Measurements from ENCODE around the gene CX3CL1. TPM values are rescaled to one million over a fixed set of nuclear protein-coding genes. Genes with fewer than 3 reads are reported as not detected.

CX3CL1 gene
- polyA plus RNA-seq, 1 experiment = 0.02 TPM

GRCh38 chr16:57401943-57402640, 29.8 kb downstream of the CX3CL1 start:
- Histone ChIP-seq H3K36me3 (ENCODE audit: control insufficient read depth, insufficient read depth, low read length) (no peaks in the 10 kb centered on the region), H3K27me3 (ENCODE audit: control insufficient read depth, insufficient read depth, low read length) (peaks cover 10% of the 10 kb centered on the region), H3K4me3 (ENCODE audit: low read depth, low read length) (no peak overlapping the region)
- CTCF ChIA-PET = interaction anchor here (1.3 to 2.7 kb wide), 2 partner anchors 16 to 102 kb away, joined by 4 to 7 read pairs; no protein-coding TSS in a partner anchor
- POLR2A ChIA-PET = interaction anchor here (0.6 kb wide), 1 partner anchor 39 kb away, joined by 3 read pairs; no protein-coding TSS in a partner anchor
- TF ChIP-seq, protein P1, sequence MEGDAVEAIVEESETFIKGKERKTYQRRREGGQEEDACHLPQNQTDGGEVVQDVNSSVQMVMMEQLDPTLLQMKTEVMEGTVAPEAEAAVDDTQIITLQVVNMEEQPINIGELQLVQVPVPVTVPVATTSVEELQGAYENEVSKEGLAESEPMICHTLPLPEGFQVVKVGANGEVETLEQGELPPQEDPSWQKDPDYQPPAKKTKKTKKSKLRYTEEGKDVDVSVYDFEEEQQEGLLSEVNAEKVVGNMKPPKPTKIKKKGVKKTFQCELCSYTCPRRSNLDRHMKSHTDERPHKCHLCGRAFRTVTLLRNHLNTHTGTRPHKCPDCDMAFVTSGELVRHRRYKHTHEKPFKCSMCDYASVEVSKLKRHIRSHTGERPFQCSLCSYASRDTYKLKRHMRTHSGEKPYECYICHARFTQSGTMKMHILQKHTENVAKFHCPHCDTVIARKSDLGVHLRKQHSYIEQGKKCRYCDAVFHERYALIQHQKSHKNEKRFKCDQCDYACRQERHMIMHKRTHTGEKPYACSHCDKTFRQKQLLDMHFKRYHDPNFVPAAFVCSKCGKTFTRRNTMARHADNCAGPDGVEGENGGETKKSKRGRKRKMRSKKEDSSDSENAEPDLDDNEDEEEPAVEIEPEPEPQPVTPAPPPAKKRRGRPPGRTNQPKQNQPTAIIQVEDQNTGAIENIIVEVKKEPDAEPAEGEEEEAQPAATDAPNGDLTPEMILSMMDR (IDR thresholded peaks at IDR 0.05; ENCODE audit: insufficient read depth, low read depth, low read length) = no peak
- DNase-seq (ENCODE audit: low read depth) = no peak

DNA sequence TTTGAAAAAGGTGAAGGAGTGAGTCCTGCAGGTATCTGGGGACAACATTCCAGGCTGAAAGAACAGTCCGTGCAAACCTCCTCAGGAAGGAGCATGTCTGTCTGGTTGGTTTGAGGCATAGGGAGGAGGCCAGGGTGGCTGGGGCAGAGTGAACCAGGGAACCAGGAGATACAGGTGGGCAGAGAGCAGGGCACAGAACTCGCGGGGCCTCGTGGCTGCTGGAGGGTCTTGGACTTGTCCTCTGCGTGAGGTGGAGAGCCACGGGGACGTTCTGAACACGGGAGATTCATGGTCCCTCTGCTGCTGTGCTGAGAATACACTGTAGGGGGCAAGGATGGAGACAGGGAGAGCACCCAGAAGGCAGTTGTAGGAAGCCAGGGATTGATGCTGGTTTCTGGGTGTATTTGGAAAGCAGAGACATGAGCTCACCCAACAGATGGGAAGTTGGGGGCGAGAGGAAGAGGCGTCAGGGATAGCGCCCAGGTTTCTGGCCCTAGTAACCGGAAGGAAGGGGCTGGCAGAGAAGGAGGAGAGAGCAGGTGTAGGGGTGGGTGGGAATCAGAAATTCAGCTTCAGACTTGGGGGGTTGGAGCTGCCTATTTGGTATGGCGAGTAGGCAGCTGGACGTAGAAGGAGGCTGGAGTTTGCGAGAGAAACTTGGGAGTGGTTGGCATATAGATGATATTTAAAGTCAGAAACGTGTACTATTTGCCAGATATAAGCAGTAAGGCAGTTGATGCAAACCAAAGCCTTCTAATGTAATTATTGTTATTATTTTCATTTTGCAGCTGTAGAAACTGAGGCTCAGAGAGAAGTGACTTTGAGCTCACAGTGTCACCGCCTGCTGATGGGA, 31.9 kb downstream of the CX3CL1 start, which contains the start of gene CCL17:
TSS of gene CCL17 (plus strand) at position 803 of the 853 bp plus-strand sequence. CDS start 9,166 bp downstream, outside the sequence.
- no peak within 1 kb of the TSS for H3K4me3 ChIP-seq (ENCODE audit: low read depth, low read length)
- DNase-seq (ENCODE audit: low read depth) = no peak
- no peaks in the 10 kb centered on the region for H3K36me3 ChIP-seq (ENCODE audit: control insufficient read depth, insufficient read depth, low read length)
- ChIA-PET POLR2A (no interaction called here), CTCF (interaction anchor here (0.9 to 3.2 kb wide), 3 partner anchors 12 to 115 kb away, joined by 3 to 21 read pairs (median 4); no protein-coding TSS in a partner anchor)
- H3K27me3 ChIP-seq (ENCODE audit: control insufficient read depth, insufficient read depth, low read length) = peaks cover 10% of the 10 kb centered on the region
- TF ChIP-seq, protein P1 (IDR thresholded peaks at IDR 0.05; ENCODE audit: insufficient read depth, low read depth, low read length) = no peak

DNA sequence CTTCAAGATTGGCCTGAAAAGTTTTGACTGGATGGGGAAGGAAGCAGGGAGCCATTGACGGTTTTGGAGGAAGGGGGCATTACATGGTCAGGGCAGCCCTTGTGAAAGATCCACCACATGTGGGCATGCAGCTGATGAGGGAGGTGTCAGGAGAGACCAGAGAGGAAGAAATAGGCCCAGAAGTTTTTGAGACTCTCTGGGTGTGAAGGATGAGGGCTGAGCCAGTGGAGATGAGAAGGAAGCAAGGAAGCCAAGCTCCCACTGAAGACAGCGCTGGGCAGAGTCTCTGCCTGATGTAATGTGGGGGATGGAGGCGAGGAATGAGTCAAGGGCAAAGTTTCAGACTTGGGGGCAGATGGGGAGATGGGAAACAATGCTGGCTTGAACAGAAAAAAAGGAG, 32.8 kb downstream of the CX3CL1 start:
- DNase-seq (ENCODE audit: low read depth) = no peak
- Histone ChIP-seq H3K27me3 (ENCODE audit: control insufficient read depth, insufficient read depth, low read length) (peaks cover 7% of the 10 kb centered on the region), H3K36me3 (ENCODE audit: control insufficient read depth, insufficient read depth, low read length) (no peaks in the 10 kb centered on the region), H3K4me3 (ENCODE audit: low read depth, low read length) (no peak overlapping the region)
- CTCF ChIA-PET = interaction anchor here (0.7 to 3.2 kb wide), 5 partner anchors 12 to 114 kb away, joined by 3 to 21 read pairs (median 3); no protein-coding TSS in a partner anchor
- POLR2A ChIA-PET = no interaction called here
- TF ChIP-seq, protein P1 (IDR thresholded peaks at IDR 0.05; ENCODE audit: insufficient read depth, low read depth, low read length) = no peak

DNA sequence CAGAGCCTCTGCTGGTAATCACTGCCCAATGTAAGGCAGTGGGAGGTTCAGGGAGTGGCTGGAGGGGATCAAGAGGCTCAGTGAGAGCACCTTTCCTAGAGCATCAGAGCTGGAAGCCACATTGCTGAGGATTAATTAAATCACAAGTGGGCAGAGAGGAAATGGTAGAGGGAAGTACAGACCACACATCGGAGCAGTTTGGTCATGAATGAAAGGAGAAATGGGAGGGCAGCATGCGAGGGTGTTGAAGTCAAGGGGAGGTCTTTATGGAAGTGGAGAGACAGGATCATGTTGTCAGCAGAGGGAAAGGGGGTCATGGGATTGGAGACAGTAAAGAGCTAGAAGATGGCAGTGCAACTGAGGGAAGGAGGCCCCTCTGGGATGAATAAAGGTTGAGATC, 34.6 kb downstream of the CX3CL1 start:
- DNase-seq (ENCODE audit: low read depth) = no peak
- peaks cover 8% of the 10 kb centered on the region for H3K27me3 ChIP-seq (ENCODE audit: control insufficient read depth, insufficient read depth, low read length)
- POLR2A ChIA-PET = no interaction called here
- no peak overlapping the region for H3K4me3 ChIP-seq (ENCODE audit: low read depth, low read length)
- TF ChIP-seq, protein P1 (IDR thresholded peaks at IDR 0.05; ENCODE audit: insufficient read depth, low read depth, low read length) = no peak
- no peaks in the 10 kb centered on the region for H3K36me3 ChIP-seq (ENCODE audit: control insufficient read depth, insufficient read depth, low read length)
- CTCF ChIA-PET = interaction anchor here (3.2 kb wide), 1 partner anchor 10 kb away, joined by 21 read pairs; no protein-coding TSS in a partner anchor

Measured in BJ (cell line).